Stimulated activated naive B cell treated with anti-CD40 and anti-IgM and Interleukin-4, amounts not matched to agents 10 μg/mL and 1 μg/mL and 100 μg/mL, for 72 hours (primary cell): ENCODE measurements around the gene AGAP1.

ENCODE experiments used
- ATAC-seq, 2 donors: fragments of 150-1000 bp; cut with Tn5 transposase; replicated peaks; 2 replicates each; pipeline ENCODE4 v1.10.0; 2021; ENCODE audit warnings: moderate library complexity in 1 of 2
- DNase-seq: peaks from one replicate; pipeline ENCODE4 v3.0.0; 2021
- H3K27ac Mint-ChIP-seq: one replicate; pipeline ENCODE4 v1.8.0; 2022; ENCODE audit warnings: mild to moderate bottlenecking, mixed read lengths
- H3K27me3 Mint-ChIP-seq, 2 donors: one replicate each; pipeline ENCODE4 v1.8.0; 2022; ENCODE audit warnings: mixed read lengths in 2 of 2
- H3K36me3 Mint-ChIP-seq, 2 donors: one replicate each; pipeline ENCODE4 v1.8.0; 2022; ENCODE audit warnings: mixed read lengths in 2 of 2, mild to moderate bottlenecking in 1 of 2
- H3K4me1 Mint-ChIP-seq, 2 donors: one replicate each; pipeline ENCODE4 v1.8.0; 2022; ENCODE audit warnings: mixed read lengths in 2 of 2, mild to moderate bottlenecking in 1 of 2
- H3K4me3 Mint-ChIP-seq, 2 donors: one replicate each; pipeline ENCODE4 v1.8.0; 2022; ENCODE audit warnings: mild to moderate bottlenecking in 2 of 2, mixed read lengths in 2 of 2, moderate library complexity in 1 of 2
- H3K9me3 Mint-ChIP-seq, 2 donors: one replicate each; pipeline ENCODE4 v1.8.0; 2022; ENCODE audit warnings: mixed read lengths in 2 of 2, mild to moderate bottlenecking in 1 of 2

Gene AGAP1

DNA sequence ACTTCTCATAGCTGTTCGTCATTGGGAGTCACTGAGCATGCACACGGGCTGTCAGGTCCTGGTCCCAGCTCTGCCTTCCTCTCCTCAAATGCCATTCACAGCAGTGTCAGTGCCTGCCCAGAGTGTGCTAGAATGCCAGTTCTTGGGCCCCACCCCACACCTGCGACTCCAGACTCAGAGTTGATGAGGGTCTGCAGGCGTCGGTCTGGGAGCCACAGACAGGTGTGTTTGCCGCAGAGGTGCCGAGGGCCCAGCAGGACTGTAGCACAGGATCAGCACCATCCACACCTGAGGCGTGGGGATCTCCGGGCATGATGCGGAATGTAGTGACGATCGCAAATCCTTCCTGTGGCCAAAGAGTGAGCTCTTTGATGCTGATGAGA, 56.5 kb downstream of the AGAP1 start:
- H3K4me3 Mint-ChIP-seq, result no peak overlapping the region
- peaks cover 0 to 4% of the 10 kb centered on the region in 2 donors for H3K4me1 Mint-ChIP-seq
- DNase-seq, result no peak
- no peak for ATAC-seq
- H3K36me3 Mint-ChIP-seq, result no peaks in the 10 kb centered on the region
- H3K9me3 Mint-ChIP-seq, result peaks cover 0 to 3% of the 10 kb centered on the region in 2 donors
- H3K27ac Mint-ChIP-seq, result no peak overlapping the region
- peaks cover 29 to 36% of the 10 kb centered on the region in 2 donors for H3K27me3 Mint-ChIP-seq

DNA sequence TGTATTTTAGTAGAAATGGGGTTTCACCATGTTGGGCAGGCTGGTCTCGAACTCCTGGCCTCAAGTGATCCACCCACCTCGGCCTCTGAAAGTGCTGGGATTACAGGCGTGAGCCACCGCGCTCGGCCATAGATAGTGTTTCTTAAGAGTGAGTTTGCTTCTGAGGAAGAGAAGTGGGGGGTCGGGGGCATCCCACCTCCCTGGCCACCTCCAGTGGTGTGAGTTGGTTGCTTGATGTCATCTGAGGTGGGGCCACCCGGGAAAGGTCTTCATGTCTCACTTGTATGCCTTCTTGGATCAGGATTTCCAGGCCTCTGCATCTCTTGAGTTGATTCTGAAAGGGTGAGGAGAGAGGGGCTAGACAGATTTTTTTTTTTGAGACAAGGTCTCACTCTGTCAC, 57.1 kb downstream of the AGAP1 start:
- peaks cover 0 to 3% of the 10 kb centered on the region in 2 donors for H3K9me3 Mint-ChIP-seq
- DNase-seq (no peak), ATAC-seq (no peak)
- no peak overlapping the region for H3K27ac Mint-ChIP-seq
- peaks cover 0 to 4% of the 10 kb centered on the region in 2 donors for H3K4me1 Mint-ChIP-seq
- no peaks in the 10 kb centered on the region for H3K36me3 Mint-ChIP-seq
- no peak overlapping the region for H3K4me3 Mint-ChIP-seq
- H3K27me3 Mint-ChIP-seq, result peaks cover 30 to 39% of the 10 kb centered on the region in 2 donors

- Mint-ChIP-seq H3K27ac (no peak overlapping the region), H3K36me3 (no peaks in the 10 kb centered on the region), H3K4me3 (no peak overlapping the region), H3K9me3 (peaks cover 0 to 3% of the 10 kb centered on the region in 2 donors), H3K27me3 (peaks cover 28 to 38% of the 10 kb centered on the region in 2 donors), H3K4me1 (peaks cover 0 to 4% of the 10 kb centered on the region in 2 donors)
- no peak for DNase-seq
- ATAC-seq, result no peak
Measured at GRCh38 chr2:235551965-235552364, 58.1 kb downstream of the AGAP1 start.

DNA sequence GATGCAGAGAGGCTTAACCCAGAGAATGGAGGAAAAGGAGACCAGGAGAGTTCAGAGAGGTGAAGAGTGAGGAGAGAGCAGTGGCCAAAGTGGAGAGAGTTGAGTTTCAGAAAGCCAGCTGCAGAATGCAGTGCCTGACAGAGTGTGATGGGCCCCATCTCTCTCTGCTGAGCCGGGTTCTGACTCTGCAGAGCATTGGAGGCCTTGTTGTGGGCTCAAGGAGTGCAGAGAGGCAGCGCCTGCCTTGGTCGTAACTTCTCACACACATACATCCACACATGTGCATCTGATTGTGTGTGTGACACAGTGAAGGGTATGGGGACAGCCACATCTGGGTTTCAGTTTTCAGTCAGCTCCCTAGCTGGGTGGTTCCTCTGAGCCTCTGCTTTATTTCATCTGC, 58.8 kb downstream of the AGAP1 start:
- ATAC-seq (no peak), DNase-seq (no peak)
- Mint-ChIP-seq H3K27me3 (peaks cover 33 to 39% of the 10 kb centered on the region in 2 donors), H3K36me3 (no peaks in the 10 kb centered on the region), H3K27ac (no peak overlapping the region), H3K4me3 (no peak overlapping the region), H3K4me1 (peaks cover 0 to 4% of the 10 kb centered on the region in 2 donors), H3K9me3 (peaks cover 0 to 3% of the 10 kb centered on the region in 2 donors)

- Mint-ChIP-seq H3K27me3 (peaks cover 36 to 39% of the 10 kb centered on the region in 2 donors), H3K4me1 (peaks cover 0 to 4% of the 10 kb centered on the region in 2 donors), H3K36me3 (no peaks in the 10 kb centered on the region), H3K9me3 (peaks cover 0 to 3% of the 10 kb centered on the region in 2 donors), H3K4me3 (no peak overlapping the region), H3K27ac (no peak overlapping the region)
- no peak for ATAC-seq
- no peak for DNase-seq
Measured at GRCh38 chr2:235553291-235553690, 59.4 kb downstream of the AGAP1 start.

GRCh38 chr2:235553696-235554100, 59.9 kb downstream of the AGAP1 start:
- H3K4me1 Mint-ChIP-seq, result peaks cover 0 to 4% of the 10 kb centered on the region in 2 donors
- ATAC-seq (no peak), DNase-seq (no peak)
- peaks cover 0 to 3% of the 10 kb centered on the region in 2 donors for H3K9me3 Mint-ChIP-seq
- H3K4me3 Mint-ChIP-seq, result no peak overlapping the region
- H3K36me3 Mint-ChIP-seq, result no peaks in the 10 kb centered on the region
- peaks cover 36 to 39% of the 10 kb centered on the region in 2 donors for H3K27me3 Mint-ChIP-seq
- H3K27ac Mint-ChIP-seq, result no peak overlapping the region

DNA sequence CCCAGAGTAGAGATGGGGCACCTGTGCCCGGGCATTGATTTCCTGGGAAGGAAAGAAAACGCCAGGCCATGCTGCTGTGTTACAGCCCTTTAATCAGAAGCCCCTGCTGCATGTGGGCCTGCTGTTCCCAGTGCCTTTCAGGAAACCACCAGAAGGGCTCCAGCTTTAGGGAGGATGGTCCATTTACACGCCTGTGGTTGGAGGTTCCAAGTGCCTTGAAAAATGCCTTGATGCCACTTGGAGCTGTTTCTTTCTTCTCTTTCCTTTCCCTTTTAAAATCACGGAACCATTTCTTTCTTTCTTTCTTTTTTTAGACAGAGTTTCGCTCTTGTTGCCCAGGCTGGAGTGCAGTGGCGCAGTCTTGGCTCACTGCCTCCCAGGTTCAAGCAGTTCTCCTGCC, 60.5 kb downstream of the AGAP1 start:
- Mint-ChIP-seq H3K36me3 (no peaks in the 10 kb centered on the region), H3K27me3 (peaks cover 36 to 39% of the 10 kb centered on the region in 2 donors), H3K4me3 (no peak overlapping the region), H3K9me3 (peaks cover 0 to 3% of the 10 kb centered on the region in 2 donors), H3K27ac (no peak overlapping the region), H3K4me1 (peaks cover 0 to 4% of the 10 kb centered on the region in 2 donors)
- no peak for ATAC-seq
- no peak for DNase-seq

DNA sequence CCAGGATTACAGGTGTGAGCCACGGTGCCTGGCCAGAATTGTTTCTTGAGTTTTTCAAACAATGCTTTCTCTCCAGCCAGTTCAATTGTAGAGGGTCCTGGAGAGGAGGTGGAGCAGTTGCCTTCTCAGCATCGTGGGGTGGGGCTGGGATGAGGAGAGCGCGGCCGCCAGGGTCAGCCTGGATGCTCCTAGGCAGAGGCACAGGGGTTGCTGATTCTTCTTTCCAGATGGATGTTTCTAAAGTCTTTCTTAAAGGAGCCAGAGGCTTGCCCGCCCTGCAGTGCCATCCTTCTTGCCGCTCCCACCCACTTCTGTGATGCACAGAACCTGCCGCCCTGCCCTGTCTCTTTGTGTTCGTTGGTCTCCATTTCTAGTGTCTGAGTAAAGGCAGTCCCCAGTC, 61.1 kb downstream of the AGAP1 start:
- Mint-ChIP-seq H3K4me1 (peaks cover 0 to 4% of the 10 kb centered on the region in 2 donors), H3K4me3 (no peak overlapping the region), H3K36me3 (no peaks in the 10 kb centered on the region), H3K9me3 (peaks cover 0 to 3% of the 10 kb centered on the region in 2 donors), H3K27me3 (peaks cover 36 to 37% of the 10 kb centered on the region in 2 donors), H3K27ac (no peak overlapping the region)
- ATAC-seq, result no peak
- DNase-seq, result no peak

GRCh38 chr2:235555371-235555770, 61.5 kb downstream of the AGAP1 start:
- Mint-ChIP-seq H3K4me3 (no peak overlapping the region), H3K27ac (no peak overlapping the region), H3K27me3 (peaks cover 36 to 39% of the 10 kb centered on the region in 2 donors), H3K9me3 (peaks cover 3% of the 10 kb centered on the region in 2 donors), H3K36me3 (no peaks in the 10 kb centered on the region), H3K4me1 (peaks cover 4 to 6% of the 10 kb centered on the region in 2 donors)
- DNase-seq (no peak), ATAC-seq (peak in 1 of 2 donors; percentile 19)

- Mint-ChIP-seq H3K36me3 (no peaks in the 10 kb centered on the region), H3K4me3 (no peak overlapping the region), H3K4me1 (peaks cover 7 to 8% of the 10 kb centered on the region in 2 donors), H3K27ac (no peak overlapping the region), H3K9me3 (peaks cover 3 to 5% of the 10 kb centered on the region in 2 donors), H3K27me3 (peaks cover 41 to 42% of the 10 kb centered on the region in 2 donors)
- ATAC-seq (no peak), DNase-seq (no peak)
Measured at GRCh38 chr2:235556086-235556485, 62.2 kb downstream of the AGAP1 start.

DNA sequence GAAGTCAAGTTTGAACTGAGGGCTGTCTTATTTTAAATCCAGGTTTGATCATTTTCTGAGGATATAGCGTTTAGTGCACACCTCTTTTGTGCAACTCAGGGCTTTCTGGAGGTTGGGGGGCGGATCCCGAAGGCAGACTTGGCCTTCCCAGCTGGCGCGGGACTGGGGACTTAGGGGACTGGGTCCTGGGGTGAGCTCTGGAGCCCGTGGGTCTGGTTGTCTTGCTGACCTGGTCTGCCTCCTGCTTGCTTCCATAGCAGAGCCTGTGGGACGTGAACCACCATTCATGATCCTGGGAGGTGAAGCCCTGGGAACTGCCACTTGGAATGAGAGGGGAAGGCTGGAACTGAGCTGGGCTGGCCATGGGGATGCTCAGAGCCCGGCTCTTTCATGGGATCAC, 63.1 kb downstream of the AGAP1 start:
- H3K4me3 Mint-ChIP-seq, result no peak overlapping the region
- peaks cover 5 to 7% of the 10 kb centered on the region in 2 donors for H3K4me1 Mint-ChIP-seq
- peaks cover 37 to 42% of the 10 kb centered on the region in 2 donors for H3K27me3 Mint-ChIP-seq
- no peak overlapping the region for H3K27ac Mint-ChIP-seq
- DNase-seq (no peak), ATAC-seq (no peak)
- H3K36me3 Mint-ChIP-seq, result no peaks in the 10 kb centered on the region
- peaks cover 3 to 5% of the 10 kb centered on the region in 2 donors for H3K9me3 Mint-ChIP-seq

DNA sequence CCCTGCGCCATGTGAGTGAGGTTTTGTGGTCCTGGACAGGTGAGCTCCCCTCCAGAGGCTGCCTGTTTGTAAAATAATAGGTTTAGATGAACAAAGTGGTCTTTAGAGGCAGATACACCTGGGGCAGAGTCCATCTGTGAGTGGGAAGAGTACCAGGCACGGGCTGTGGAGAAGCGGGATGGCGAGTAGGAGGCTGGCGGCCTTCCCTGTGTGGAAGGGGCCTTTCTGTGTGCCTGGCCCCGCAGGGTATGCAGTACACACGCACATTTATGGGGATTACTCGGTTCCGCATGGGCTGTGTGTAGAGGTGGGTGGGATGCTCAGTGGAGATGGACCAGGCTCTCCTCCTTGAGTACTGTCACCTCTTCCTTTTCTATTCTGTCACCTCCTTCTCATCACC, 64.1 kb downstream of the AGAP1 start:
- no peak overlapping the region for H3K4me3 Mint-ChIP-seq
- no peak overlapping the region for H3K27ac Mint-ChIP-seq
- peaks cover 4 to 7% of the 10 kb centered on the region in 2 donors for H3K4me1 Mint-ChIP-seq
- no peaks in the 10 kb centered on the region for H3K36me3 Mint-ChIP-seq
- peaks cover 35 to 41% of the 10 kb centered on the region in 2 donors for H3K27me3 Mint-ChIP-seq
- DNase-seq (no peak), ATAC-seq (no peak)
- H3K9me3 Mint-ChIP-seq, result peaks cover 3 to 5% of the 10 kb centered on the region in 2 donors

- H3K27me3 Mint-ChIP-seq, result peaks cover 35 to 47% of the 10 kb centered on the region in 2 donors
Measured at GRCh38 chr2:235558572-235558971, 64.7 kb downstream of the AGAP1 start.

DNA sequence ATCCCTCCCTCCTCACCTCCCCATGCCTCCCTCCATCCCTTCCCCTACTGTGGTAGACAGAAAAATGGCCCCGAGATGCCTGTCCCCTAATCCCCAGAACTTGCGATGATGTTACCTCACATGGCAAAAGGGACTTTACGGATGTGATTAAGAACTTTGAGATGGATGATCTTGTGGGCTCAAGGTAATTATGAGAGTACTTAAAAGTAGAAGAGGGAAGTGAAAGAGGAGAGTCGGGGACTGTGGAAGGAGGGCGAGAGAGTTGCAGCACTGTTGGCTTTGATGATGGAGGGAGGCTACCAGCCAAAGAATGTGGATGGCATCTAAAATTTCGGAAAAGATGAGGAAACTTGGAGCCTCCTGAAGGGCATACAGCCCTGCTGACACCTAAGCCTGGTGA, 66.5 kb downstream of the AGAP1 start:
- DNase-seq (no peak), ATAC-seq (peak; percentile 62 to 79)
- peaks cover 0 to 5% of the 10 kb centered on the region in 2 donors for H3K9me3 Mint-ChIP-seq
- no peaks in the 10 kb centered on the region for H3K36me3 Mint-ChIP-seq
- H3K27ac Mint-ChIP-seq, result no peak overlapping the region
- peaks cover 33 to 45% of the 10 kb centered on the region in 2 donors for H3K27me3 Mint-ChIP-seq
- H3K4me3 Mint-ChIP-seq, result no peak overlapping the region
- H3K4me1 Mint-ChIP-seq, result peaks cover 4 to 7% of the 10 kb centered on the region in 2 donors

More at GRCh38 chr2:235558572-235558971, 64.7 kb downstream of the AGAP1 start:
- Mint-ChIP-seq H3K4me1 (peaks cover 4 to 7% of the 10 kb centered on the region in 2 donors), H3K9me3 (peaks cover 3 to 5% of the 10 kb centered on the region in 2 donors), H3K27ac (no peak overlapping the region), H3K4me3 (no peak overlapping the region), H3K36me3 (no peaks in the 10 kb centered on the region)
- no peak for ATAC-seq
- no peak for DNase-seq

DNA sequence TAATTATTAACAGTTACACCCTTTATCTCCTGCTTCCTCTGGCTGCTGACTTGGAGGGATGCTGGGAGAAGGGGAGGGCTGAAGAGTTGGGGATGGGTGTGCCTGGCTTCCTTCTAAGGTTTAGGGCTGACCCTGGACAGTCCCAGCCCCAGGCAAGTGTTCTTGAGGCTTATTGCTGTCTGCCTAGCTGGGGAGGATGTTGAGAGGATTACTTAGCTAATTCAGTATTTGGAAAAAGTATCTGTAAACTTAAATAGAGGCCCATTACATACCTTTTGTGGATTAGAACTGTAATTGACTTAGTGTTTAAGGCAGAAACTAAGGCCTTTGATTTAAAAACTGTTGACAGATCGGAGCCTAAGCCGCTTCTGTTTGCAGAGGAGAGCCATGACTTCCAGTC, 67.6 kb downstream of the AGAP1 start:
- Mint-ChIP-seq H3K9me3 (peaks cover 0 to 5% of the 10 kb centered on the region in 2 donors), H3K27me3 (peaks cover 32 to 46% of the 10 kb centered on the region in 2 donors), H3K36me3 (no peaks in the 10 kb centered on the region), H3K4me1 (peaks cover 4 to 7% of the 10 kb centered on the region in 2 donors), H3K27ac (no peak overlapping the region), H3K4me3 (no peak overlapping the region)
- DNase-seq (no peak), ATAC-seq (no peak)
